HEK293 (cell line): ENCODE measurements around the gene ICAM3.

Experiments
- CTCF ChIA-PET: fragments of 350-600 bp; formaldehyde crosslinking; extraction: SDS; loops from one replicate; lab custom pipeline; 2021; ENCODE audit warnings: antibody characterized with exemption; lab: Yijun Ruan, JAX
- POLR2A ChIA-PET: fragments of 300-600 bp; formaldehyde crosslinking; extraction: SDS; loops from one replicate; lab custom pipeline; 2020; ENCODE audit warnings: antibody characterized with exemption, inconsistent platforms; lab: Yijun Ruan, JAX
- H3K27ac ChIP-seq: fragments of 200-500 bp; sonication (Bioruptor generic); 2 replicates; pipeline ENCODE4 v1.5.1; 2014; ENCODE audit warnings: low read depth, low read length, control low read depth, inconsistent platforms; ENCODE audit errors: extremely low read depth
- H3K36me3 ChIP-seq, 2 experiments: fragments of 200-500 bp in 1 of 2; sonication (Bioruptor generic) in 1 of 2; 1 replicate in 1 of 2; 2 replicates in 1 of 2; pipeline ENCODE4 v1.5.1; 2014 to 2017; ENCODE audit warnings: inconsistent platforms in 2 of 2, low read length in 2 of 2; ENCODE audit not compliant: control insufficient read depth in 2 of 2, insufficient read depth in 1 of 2
- H3K4me1 ChIP-seq: fragments of 200-500 bp; sonication (Bioruptor generic); 2 replicates; pipeline ENCODE4 v1.5.1; 2014; ENCODE audit warnings: mild to moderate bottlenecking, low read length, inconsistent platforms; ENCODE audit not compliant: control insufficient read depth, insufficient read depth
- H3K4me3 ChIP-seq: 2 replicates; pipeline ENCODE4 v1.5.1; 2011; ENCODE audit warnings: low read depth, mild to moderate bottlenecking, control low read depth, low read length, moderate library complexity
- H3K9me3 ChIP-seq: fragments of 200-500 bp; sonication (Bioruptor generic); 2 replicates; pipeline ENCODE4 v1.5.1; 2014; ENCODE audit warnings: low read depth, low read length, inconsistent platforms; ENCODE audit not compliant: control insufficient read depth, insufficient read depth
- ELK4 ChIP-seq: IDR thresholded peaks from 2 replicates; pipeline ENCODE4 v1.6.1; 2011; ENCODE audit warnings: mild to moderate bottlenecking, low read depth, low read length, borderline replicate concordance
- GLI2 ChIP-seq: fragments of 450-650 bp; formaldehyde crosslinking; IDR thresholded peaks from 2 replicates; pipeline ENCODE4; 2017; ENCODE audit warnings: missing biosample characterization, missing genetic modification characterization, low read depth, borderline replicate concordance
- KLF17 ChIP-seq: fragments of 450-650 bp; formaldehyde crosslinking; IDR thresholded peaks from 2 replicates; pipeline ENCODE4 v1.5.1; 2016; ENCODE audit warnings: missing biosample characterization, missing genetic modification characterization
- SP3 ChIP-seq: fragments of 450-650 bp; formaldehyde crosslinking; IDR thresholded peaks from 2 replicates; pipeline ENCODE4 v1.5.1; 2016; ENCODE audit warnings: missing biosample characterization, missing genetic modification characterization
- YY1 ChIP-seq: fragments of 450-650 bp; formaldehyde crosslinking; IDR thresholded peaks from 2 replicates; pipeline ENCODE4 v1.5.1; 2018; ENCODE audit warnings: missing biosample characterization, missing genetic modification characterization
- ZBTB1 ChIP-seq: fragments of 450-650 bp; formaldehyde crosslinking; IDR thresholded peaks from 2 replicates; pipeline ENCODE4 v1.5.1; 2016; ENCODE audit warnings: missing biosample characterization, missing genetic modification characterization
- ZBTB17 ChIP-seq: fragments of 450-650 bp; formaldehyde crosslinking; IDR thresholded peaks from 2 replicates; pipeline ENCODE4 v1.5.1; 2016; ENCODE audit warnings: missing biosample characterization, missing genetic modification characterization
- ZBTB26 ChIP-seq: fragments of 450-650 bp; formaldehyde crosslinking; optimal IDR thresholded peaks from 2 replicates; pipeline ENCODE3; 2016; ENCODE audit warnings: missing biosample characterization, mild to moderate bottlenecking, missing genetic modification characterization
- ZBTB44 ChIP-seq: fragments of 450-650 bp; IDR thresholded peaks from 2 replicates; pipeline ENCODE4 v1.5.1; 2018; ENCODE audit warnings: missing biosample characterization, mild to moderate bottlenecking, missing genetic modification characterization
- ZNF138 ChIP-seq: fragments of 450-650 bp; formaldehyde crosslinking; IDR thresholded peaks from 2 replicates; pipeline ENCODE4 v1.5.1; 2016; ENCODE audit warnings: missing biosample characterization, missing genetic modification characterization, borderline replicate concordance
- ZNF140 ChIP-seq: fragments of 450-650 bp; formaldehyde crosslinking; IDR thresholded peaks from 2 replicates; pipeline ENCODE4 v1.5.1; 2016; ENCODE audit warnings: missing biosample characterization, missing genetic modification characterization
- ZNF169 ChIP-seq: fragments of 450-650 bp; formaldehyde crosslinking; IDR thresholded peaks from 2 replicates; pipeline ENCODE4 v1.5.1; 2016; ENCODE audit warnings: missing biosample characterization, missing genetic modification characterization
- ZNF24 ChIP-seq: fragments of 450-650 bp; formaldehyde crosslinking; IDR thresholded peaks from 2 replicates; pipeline ENCODE4 v1.5.1; 2016; ENCODE audit warnings: missing biosample characterization, missing genetic modification characterization
- ZNF341 ChIP-seq: fragments of 450-650 bp; formaldehyde crosslinking; IDR thresholded peaks from 2 replicates; pipeline ENCODE4; 2016; ENCODE audit warnings: low read depth, missing biosample characterization, missing genetic modification characterization
- ZNF626 ChIP-seq: fragments of 450-650 bp; sonication (Bioruptor Pico); formaldehyde crosslinking; IDR thresholded peaks from 2 replicates; pipeline ENCODE4 v1.5.1; 2018; ENCODE audit warnings: missing biosample characterization, missing genetic modification characterization, inconsistent platforms
- ZNF747 ChIP-seq: fragments of 450-650 bp; formaldehyde crosslinking; IDR thresholded peaks from 2 replicates; pipeline ENCODE4 v1.5.1; 2016; ENCODE audit warnings: missing biosample characterization, missing genetic modification characterization
- ZNF76 ChIP-seq: fragments of 450-650 bp; formaldehyde crosslinking; IDR thresholded peaks from 2 replicates; pipeline ENCODE4; 2016; ENCODE audit warnings: low read depth, missing biosample characterization, missing genetic modification characterization, borderline replicate concordance
- ZSCAN4 ChIP-seq: fragments of 450-650 bp; formaldehyde crosslinking; IDR thresholded peaks from 2 replicates; pipeline ENCODE4 v1.5.1; 2017; ENCODE audit warnings: missing biosample characterization, missing genetic modification characterization

The ICAM3 gene

GRCh38 chr19:10317857-10318462 is 21.5 kb downstream of the ICAM3 start:
- Histone ChIP-seq H3K36me3 (peaks cover 13 to 75% of the 10 kb centered on the region in 2 experiments; a peak in 2 of 3 replicates), H3K27ac (no peak overlapping the region), H3K4me3 (no peak overlapping the region), H3K4me1 (peaks cover 3% of the 10 kb centered on the region), H3K9me3 (no peaks in the 10 kb centered on the region)
- POLR2A ChIA-PET: interaction anchor here (1.1 to 1.5 kb wide), 3 partner anchors 27 to 62 kb away, joined by 4 read pairs; partner anchors contain the start of genes ICAM5 and TYK2
- CTCF ChIA-PET: interaction anchor here (0.6 to 1.1 kb wide), 3 partner anchors 18 to 70 kb away, joined by 3 to 6 read pairs (median 4); no protein-coding TSS in a partner anchor
- TF ChIP-seq ZBTB17 (tag by site-specific recombination) (no peak), ELK4 (no peak), SP3 (tag by site-specific recombination) (no peak), YY1 (tag by site-specific recombination) (no peak), ZNF747 (tag by site-specific recombination) (no peak), ZNF76 (no peak), KLF17 (tag by site-specific recombination) (no peak), GLI2 (no peak), ZBTB26 (no peak), ZNF138 (no peak), ZNF626 (tag by site-specific recombination) (no peak), ZNF341 (tag by site-specific recombination) (no peak), ZBTB44 (tag by site-specific recombination) (no peak), ZSCAN4 (tag by site-specific recombination) (no peak), ZNF169 (tag by site-specific recombination) (no peak), ZBTB1 (no peak), ZNF140 (no peak), ZNF24 (tag by site-specific recombination) (no peak)
